Brain microvascular endothelial cell (primary cell): ENCODE measurements around the gene RPL10.

Experiments used
- DNase-seq: peaks from one replicate; pipeline ENCODE4 v3.0.0-alpha.2; 2020
- H3K27ac ChIP-seq: fragments of 250-450 bp; sonication (Bioruptor Pico); 2 replicates; pipeline ENCODE4 v1.5.1; 2020; ENCODE audit warnings: mild to moderate bottlenecking, moderate library complexity
- H3K27me3 ChIP-seq: fragments of 250-450 bp; sonication (Bioruptor Pico); replicated peaks from 2 replicates; pipeline ENCODE4 v1.5.1; 2020; ENCODE audit warnings: mild to moderate bottlenecking
- H3K36me3 ChIP-seq: fragments of 250-450 bp; sonication (Bioruptor Pico); replicated peaks from 2 replicates; pipeline ENCODE4 v1.5.1; 2020; ENCODE audit warnings: mild to moderate bottlenecking
- H3K4me3 ChIP-seq: 2 replicates; pipeline ENCODE4 v1.5.1; 2011; ENCODE audit warnings: low read depth, mild to moderate bottlenecking, control low read depth, low read length, moderate library complexity
- in situ Hi-C: cut with HindIII; loops from 2 replicates; pipeline ENCODE4 v1.10.0; 2017; ENCODE audit warnings: low sequenced_read_pairs, low pct_ligation_motif_present
- TF ChIP-seq, protein P1 (sequence below): IDR thresholded peaks from 2 replicates; pipeline ENCODE4 v1.5.1; 2011; ENCODE audit warnings: low read depth, mild to moderate bottlenecking, moderate library complexity, low read length, control low read depth, inconsistent platforms; ENCODE audit errors: missing control alignments

The RPL10 gene

GRCh38 chrX:154370300-154371016, 27.7 kb upstream of the RPL10 start:
- in situ Hi-C loops, result no loop called here
- DNase-seq, result no peak
- Histone ChIP-seq H3K27me3 (no peaks in the 10 kb centered on the region), H3K36me3 (peaks cover 40% of the 10 kb centered on the region), H3K4me3 (peak overlapping the region; percentile 95), H3K27ac (peak overlapping the region; percentile 99)
- TF ChIP-seq, protein P1, sequence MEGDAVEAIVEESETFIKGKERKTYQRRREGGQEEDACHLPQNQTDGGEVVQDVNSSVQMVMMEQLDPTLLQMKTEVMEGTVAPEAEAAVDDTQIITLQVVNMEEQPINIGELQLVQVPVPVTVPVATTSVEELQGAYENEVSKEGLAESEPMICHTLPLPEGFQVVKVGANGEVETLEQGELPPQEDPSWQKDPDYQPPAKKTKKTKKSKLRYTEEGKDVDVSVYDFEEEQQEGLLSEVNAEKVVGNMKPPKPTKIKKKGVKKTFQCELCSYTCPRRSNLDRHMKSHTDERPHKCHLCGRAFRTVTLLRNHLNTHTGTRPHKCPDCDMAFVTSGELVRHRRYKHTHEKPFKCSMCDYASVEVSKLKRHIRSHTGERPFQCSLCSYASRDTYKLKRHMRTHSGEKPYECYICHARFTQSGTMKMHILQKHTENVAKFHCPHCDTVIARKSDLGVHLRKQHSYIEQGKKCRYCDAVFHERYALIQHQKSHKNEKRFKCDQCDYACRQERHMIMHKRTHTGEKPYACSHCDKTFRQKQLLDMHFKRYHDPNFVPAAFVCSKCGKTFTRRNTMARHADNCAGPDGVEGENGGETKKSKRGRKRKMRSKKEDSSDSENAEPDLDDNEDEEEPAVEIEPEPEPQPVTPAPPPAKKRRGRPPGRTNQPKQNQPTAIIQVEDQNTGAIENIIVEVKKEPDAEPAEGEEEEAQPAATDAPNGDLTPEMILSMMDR, result no peak

DNA sequence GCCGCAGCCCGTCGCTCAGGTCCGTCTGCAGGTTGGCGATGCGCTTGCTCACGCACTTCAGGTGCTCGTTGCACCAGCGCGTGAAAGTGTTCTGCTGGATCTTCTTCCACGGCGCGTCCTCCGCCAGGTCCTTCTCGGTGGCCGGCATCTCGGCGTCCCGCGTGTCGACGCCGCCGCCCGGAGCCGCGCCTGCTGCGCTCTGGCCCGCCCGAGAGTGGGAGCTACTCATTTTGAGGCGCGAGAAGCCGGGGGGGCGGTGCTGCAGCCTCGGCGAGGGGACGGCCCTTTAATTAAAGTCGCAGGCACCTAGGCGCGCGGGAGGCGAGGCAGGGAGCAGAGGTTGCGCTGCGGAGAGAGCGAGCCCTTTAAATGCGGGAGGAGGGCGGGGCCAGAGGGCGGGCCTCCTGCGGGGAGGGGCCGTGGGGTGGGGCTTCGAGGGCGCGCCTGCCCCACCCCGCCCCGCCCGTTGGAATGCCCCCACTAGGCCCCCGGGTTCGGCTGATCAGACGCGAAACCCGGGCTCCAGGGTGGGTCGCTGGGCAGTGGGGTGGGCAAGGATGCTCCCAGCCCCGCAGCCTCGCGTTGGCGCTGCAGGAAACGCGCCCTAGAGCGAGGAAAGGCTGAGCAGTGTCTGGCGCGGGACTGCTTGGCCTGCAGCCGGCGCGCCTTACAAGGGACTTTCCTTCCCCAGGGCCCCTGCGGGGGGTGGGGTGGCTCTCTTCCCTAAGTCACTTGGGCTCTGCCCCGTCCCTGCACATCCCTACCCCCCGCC, 27.0 kb upstream of the RPL10 start:
- H3K27ac ChIP-seq, result peak overlapping the region; percentile 99
- DNase-seq, result peak; percentile 88
- peak overlapping the region; percentile 95 for H3K4me3 ChIP-seq
- peaks cover 33% of the 10 kb centered on the region for H3K36me3 ChIP-seq
- TF ChIP-seq, protein P1, result no peak
- H3K27me3 ChIP-seq, result no peaks in the 10 kb centered on the region
- in situ Hi-C loops, result no loop called here

DNA sequence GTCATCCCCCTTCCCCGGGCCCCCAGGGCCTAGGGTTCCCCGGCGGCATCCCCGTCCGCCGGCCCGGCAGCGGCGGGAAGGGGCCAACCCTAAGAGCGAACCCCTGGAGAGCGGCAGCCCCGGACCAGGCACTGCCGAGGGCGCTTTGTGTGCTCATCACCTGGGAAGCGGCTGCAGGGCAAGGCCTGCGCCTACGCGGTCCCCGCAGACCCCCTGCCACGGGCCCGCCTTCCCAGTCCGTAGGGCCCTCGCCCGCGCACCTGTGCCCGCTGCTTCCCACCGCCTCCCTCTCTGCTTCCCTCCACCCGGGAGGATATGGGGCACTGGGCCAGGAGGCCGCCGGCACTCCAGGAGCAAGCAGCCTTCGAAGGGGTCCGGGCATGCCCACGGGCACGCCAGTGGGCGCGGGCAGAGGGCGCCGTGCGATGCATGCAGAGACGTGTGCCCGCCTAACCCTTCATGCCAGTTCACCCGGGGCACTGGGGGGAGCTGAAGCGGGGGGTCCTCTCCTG, 26.3 kb upstream of the RPL10 start:
- TF ChIP-seq, protein P1, result no peak
- Histone ChIP-seq H3K27me3 (no peaks in the 10 kb centered on the region), H3K36me3 (peaks cover 28% of the 10 kb centered on the region), H3K4me3 (peak overlapping the region; percentile 55), H3K27ac (peak overlapping the region; percentile 63)
- no peak for DNase-seq
- in situ Hi-C loops, result no loop called here

- in situ Hi-C loops, result no loop called here
- Histone ChIP-seq H3K27ac (no peak overlapping the region), H3K27me3 (no peaks in the 10 kb centered on the region), H3K4me3 (peak overlapping the region; percentile 55), H3K36me3 (peaks cover 21% of the 10 kb centered on the region)
- TF ChIP-seq, protein P1, result no peak
- peak; percentile 48 for DNase-seq
Observed at GRCh38 chrX:154372612-154373022, 25.6 kb upstream of the RPL10 start.

- in situ Hi-C loops, result no loop called here
- Histone ChIP-seq H3K4me3 (peak overlapping the region; percentile 62), H3K27me3 (no peaks in the 10 kb centered on the region), H3K27ac (peak overlapping the region; percentile 45), H3K36me3 (peaks cover 14% of the 10 kb centered on the region)
- peak; percentile 74 for DNase-seq
- TF ChIP-seq, protein P1, result peak; percentile 70
Observed at GRCh38 chrX:154373340-154374306, 24.6 kb upstream of the RPL10 start.
